GM12891 (cell line): ENCODE measurements around the gene PRG3.

Source experiments
- POLR2A ChIP-seq: IDR thresholded peaks from 2 replicates; pipeline ENCODE4 v1.6.1; 2011; ENCODE audit warnings: low read depth, low read length, control low read depth
- POLR2AphosphoS5 ChIP-seq: IDR thresholded peaks from 2 replicates; pipeline ENCODE4 v1.6.1; 2011; ENCODE audit warnings: low read depth, low read length, control low read depth
- POU2F2 ChIP-seq: IDR thresholded peaks from 2 replicates; pipeline ENCODE4 v1.6.1; 2011; ENCODE audit warnings: low read depth, mild to moderate bottlenecking, control low read depth, low read length, moderate library complexity
- SPI1 ChIP-seq: IDR thresholded peaks from 2 replicates; pipeline ENCODE4 v1.6.1; 2011; ENCODE audit warnings: low read depth, low read length, control low read depth
- TAF1 ChIP-seq: IDR thresholded peaks from 2 replicates; pipeline ENCODE4 v1.6.1; 2011; ENCODE audit warnings: low read depth, low read length, control low read depth

DNA sequence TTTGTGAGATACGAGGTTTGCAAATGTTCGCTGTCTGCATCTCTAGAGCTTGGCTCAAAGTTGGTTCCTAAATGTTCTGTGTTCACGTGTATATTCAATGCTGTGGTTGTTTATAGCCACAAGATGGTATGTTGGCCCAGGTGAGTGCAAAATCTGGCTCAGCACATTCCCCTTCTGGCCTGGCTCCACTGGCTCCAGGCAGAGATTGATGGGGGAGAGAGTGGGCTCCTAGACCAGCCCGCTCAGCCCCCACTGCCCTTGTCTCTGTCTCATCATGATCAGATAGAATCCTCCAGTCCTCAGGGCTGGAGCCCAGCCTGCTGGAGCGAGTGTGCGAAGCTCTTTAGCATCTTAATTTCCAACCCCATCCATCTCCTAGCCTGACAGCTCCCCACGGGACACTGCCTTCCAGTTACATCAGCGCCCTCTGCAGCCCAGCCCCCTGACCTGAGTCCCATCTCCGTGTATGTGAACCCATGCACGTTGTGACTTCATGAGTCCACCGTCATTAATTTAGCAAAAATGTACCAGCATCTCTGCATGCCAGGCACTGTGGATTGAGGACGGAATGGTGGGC, 40.8 kb downstream of the PRG3 start:
- TF ChIP-seq TAF1 = no peak
- TF ChIP-seq POLR2AphosphoS5 = no peak
- no peak for TF ChIP-seq POLR2A
- no peak for TF ChIP-seq SPI1
- TF ChIP-seq POU2F2 = no peak
